Measurements from ENCODE around the gene GLRA1. TPM values are rescaled to one million over a fixed set of nuclear protein-coding genes. Genes with fewer than 3 reads are reported as not detected.

GLRA1 gene
- total and polyA plus RNA-seq, 12 donors: 0.40 to 2.7 (median 1.3) TPM; not detected in 7

DNA sequence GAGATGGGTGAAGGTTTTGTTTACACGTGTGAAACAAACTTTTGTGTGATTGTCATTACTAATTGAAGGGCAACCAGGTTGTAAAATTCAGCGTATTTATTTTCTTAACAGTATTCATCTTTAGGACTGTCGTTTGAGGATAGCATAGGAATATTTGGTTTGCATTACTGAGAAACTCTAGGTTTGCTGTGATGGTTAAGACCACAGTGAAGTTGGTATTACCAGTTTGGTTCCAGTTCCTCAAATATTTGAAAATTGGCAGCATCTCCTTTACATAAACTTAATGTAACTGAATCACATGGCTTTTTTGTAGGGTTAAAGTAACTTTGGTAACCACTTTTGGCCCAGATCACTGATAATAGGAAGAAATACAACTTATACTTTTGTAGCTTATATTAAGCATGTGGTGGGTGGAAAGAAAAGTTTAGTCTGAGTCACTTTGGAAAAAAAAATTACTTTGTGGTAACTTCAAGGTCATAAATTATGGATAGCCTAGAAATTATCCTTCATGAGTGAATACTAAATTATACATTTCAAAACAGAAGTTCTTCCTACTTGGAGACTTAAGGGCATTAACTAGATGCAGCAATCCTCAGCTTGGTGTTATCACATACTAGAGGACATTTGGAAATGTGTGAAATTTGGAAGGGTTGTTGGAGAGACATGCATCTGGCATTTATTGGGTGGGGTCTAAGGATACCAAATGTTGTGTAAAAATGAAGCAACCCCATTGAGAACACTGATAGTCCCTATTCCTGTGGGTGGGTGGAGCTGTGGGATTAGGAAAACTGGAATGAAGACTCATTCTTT lies 119.0 kb downstream of the GLRA1 start:
- TF ChIP-seq, protein P1, sequence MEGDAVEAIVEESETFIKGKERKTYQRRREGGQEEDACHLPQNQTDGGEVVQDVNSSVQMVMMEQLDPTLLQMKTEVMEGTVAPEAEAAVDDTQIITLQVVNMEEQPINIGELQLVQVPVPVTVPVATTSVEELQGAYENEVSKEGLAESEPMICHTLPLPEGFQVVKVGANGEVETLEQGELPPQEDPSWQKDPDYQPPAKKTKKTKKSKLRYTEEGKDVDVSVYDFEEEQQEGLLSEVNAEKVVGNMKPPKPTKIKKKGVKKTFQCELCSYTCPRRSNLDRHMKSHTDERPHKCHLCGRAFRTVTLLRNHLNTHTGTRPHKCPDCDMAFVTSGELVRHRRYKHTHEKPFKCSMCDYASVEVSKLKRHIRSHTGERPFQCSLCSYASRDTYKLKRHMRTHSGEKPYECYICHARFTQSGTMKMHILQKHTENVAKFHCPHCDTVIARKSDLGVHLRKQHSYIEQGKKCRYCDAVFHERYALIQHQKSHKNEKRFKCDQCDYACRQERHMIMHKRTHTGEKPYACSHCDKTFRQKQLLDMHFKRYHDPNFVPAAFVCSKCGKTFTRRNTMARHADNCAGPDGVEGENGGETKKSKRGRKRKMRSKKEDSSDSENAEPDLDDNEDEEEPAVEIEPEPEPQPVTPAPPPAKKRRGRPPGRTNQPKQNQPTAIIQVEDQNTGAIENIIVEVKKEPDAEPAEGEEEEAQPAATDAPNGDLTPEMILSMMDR (IDR thresholded peaks at IDR 0.05): no peak
- TF ChIP-seq POLR2A (IDR thresholded peaks at IDR 0.05): no peak
- WGBS, 4 donors: 94 to 97% (median 96%) methylated on average over 3 of the region's 3 CpGs
- no peak for DNase-seq
- intact Hi-C loops (cut with DNase I): no loop called here
- Histone ChIP-seq H3K4me3 (no peak overlapping the region), H3K4me1 (replicated peaks in 1 of 2) (peaks cover 3 to 23% of the 10 kb centered on the region in 2 donors), H3K9me3 (replicated peaks in 1 of 3) (no peaks in the 10 kb centered on the region), H3K36me3 (replicated peaks in 1 of 2) (peaks cover 0 to 57% of the 10 kb centered on the region in 2 donors), H3K27ac (no peak overlapping the region), H3K27me3 (no peaks in the 10 kb centered on the region)

DNA sequence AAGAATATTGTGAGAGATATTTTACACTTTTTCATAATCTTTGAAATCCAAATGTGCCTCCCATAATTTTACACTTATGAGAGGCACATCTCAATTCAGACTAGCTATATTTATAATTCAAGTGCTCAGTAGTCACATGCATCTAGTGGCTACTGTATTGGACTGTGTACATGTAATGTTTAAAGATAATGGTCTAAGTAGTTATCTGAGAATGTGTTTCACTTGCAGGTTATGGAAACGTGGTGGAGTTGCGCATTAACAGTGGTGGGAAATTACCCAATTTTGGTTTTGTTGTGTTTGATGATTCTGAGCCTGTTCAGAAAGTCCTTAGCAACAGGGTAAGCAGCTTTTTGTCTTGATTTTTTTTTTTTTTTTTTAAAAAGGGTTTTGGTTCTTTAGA lies 124.1 kb downstream of the GLRA1 start:
- no peak for DNase-seq
- Histone ChIP-seq H3K4me3 (no peak overlapping the region), H3K4me1 (replicated peaks in 1 of 2) (peaks cover 1 to 3% of the 10 kb centered on the region in 2 donors), H3K27ac (no peak overlapping the region), H3K36me3 (replicated peaks in 1 of 2) (peaks cover 0 to 93% of the 10 kb centered on the region in 2 donors), H3K9me3 (replicated peaks in 1 of 3) (no peaks in the 10 kb centered on the region), H3K27me3 (no peaks in the 10 kb centered on the region)
- 75 to 85% (median 81%) methylated on average over 2 of the region's 2 CpGs for WGBS, 4 donors
- intact Hi-C loops (cut with DNase I): no loop called here
- TF ChIP-seq, protein P1 (IDR thresholded peaks at IDR 0.05): no peak
- no peak for TF ChIP-seq POLR2A (IDR thresholded peaks at IDR 0.05)

DNA sequence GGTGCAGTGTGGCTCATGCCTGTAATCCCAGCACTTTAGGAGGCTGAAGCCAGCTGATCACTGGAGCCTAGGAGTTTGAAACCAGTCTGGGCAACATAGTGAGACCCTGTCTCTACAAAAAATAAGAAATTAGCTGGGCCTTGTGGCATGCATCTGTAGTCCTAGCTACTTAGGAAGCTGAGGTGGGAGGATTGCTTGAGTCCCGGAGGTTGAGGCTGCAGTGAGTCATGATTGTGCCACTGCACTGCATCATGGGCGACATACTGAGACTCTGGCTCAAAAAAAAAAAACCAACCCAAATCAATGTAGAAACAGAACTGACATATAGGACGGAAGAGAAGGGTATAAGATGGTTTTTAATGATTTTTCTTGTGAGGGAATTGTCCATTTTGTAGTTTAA lies 125.2 kb downstream of the GLRA1 start:
- intact Hi-C loops (cut with DNase I): no loop called here
- no peaks in the 10 kb centered on the region for H3K27me3 ChIP-seq
- no peaks in the 10 kb centered on the region for H3K9me3 ChIP-seq (replicated peaks in 1 of 3)
- H3K4me1 ChIP-seq (replicated peaks in 1 of 2): no peaks in the 10 kb centered on the region
- TF ChIP-seq, protein P1 (IDR thresholded peaks at IDR 0.05): no peak
- no peak for TF ChIP-seq POLR2A (IDR thresholded peaks at IDR 0.05)
- peak in 1 of 7 donors; percentile 27 for DNase-seq
- H3K4me3 ChIP-seq: no peak overlapping the region
- H3K27ac ChIP-seq: no peak overlapping the region
- WGBS, 4 donors: 60 to 72% (median 68%) methylated on average over 3 of the region's 3 CpGs
- peaks cover 0 to 98% of the 10 kb centered on the region in 2 donors for H3K36me3 ChIP-seq (replicated peaks in 1 of 2)

DNA sequence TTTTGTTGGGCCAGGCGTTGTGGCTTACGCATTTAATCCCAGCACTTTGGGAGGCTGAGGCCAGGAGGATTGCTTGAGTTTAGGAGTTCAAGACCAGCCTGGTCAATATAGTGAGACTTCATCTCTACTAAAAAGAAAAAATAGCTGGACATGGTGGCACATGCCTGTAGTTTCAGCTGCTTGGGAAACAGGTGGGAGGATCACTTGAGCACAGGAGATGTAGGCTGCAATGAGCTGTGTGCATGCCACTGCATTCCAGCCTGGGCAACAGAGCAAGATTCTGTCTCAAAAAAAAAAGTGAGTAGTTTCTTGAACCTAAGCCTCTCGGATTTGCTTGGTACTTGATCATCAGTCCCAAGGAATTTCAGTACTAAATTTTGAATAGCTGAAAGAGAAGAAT lies 126.0 kb downstream of the GLRA1 start:
- TF ChIP-seq, protein P1 (IDR thresholded peaks at IDR 0.05): no peak
- no peak for TF ChIP-seq POLR2A (IDR thresholded peaks at IDR 0.05)
- Histone ChIP-seq H3K9me3 (replicated peaks in 1 of 3) (no peaks in the 10 kb centered on the region), H3K27ac (no peak overlapping the region), H3K36me3 (replicated peaks in 1 of 2) (peaks cover 0 to 98% of the 10 kb centered on the region in 2 donors), H3K4me1 (replicated peaks in 1 of 2) (no peaks in the 10 kb centered on the region), H3K4me3 (no peak overlapping the region), H3K27me3 (no peaks in the 10 kb centered on the region)
- DNase-seq: no peak
- intact Hi-C loops (cut with DNase I): no loop called here
- WGBS, 4 donors: 90 to 94% (median 91%) methylated on average over 3 of the region's 3 CpGs
